Endodermal cell (in vitro differentiated cells): ENCODE results near the gene TACC2. TPM values are rescaled to one million over a fixed set of nuclear protein-coding genes. Genes with fewer than 3 reads are reported as not detected.

Source experiments
- DNase-seq: peaks from one replicate; pipeline ENCODE4 v3.0.0-alpha.2; 2017
- H3K27ac ChIP-seq: 2 replicates; pipeline ENCODE4 v1.5.1; 2013; ENCODE audit warnings: mild to moderate bottlenecking, low read depth, low read length, moderate library complexity
- H3K27me3 ChIP-seq: 2 replicates; pipeline ENCODE4 v1.6.1; 2013; ENCODE audit warnings: mild to moderate bottlenecking, low read length, moderate library complexity; ENCODE audit not compliant: insufficient read depth, control insufficient read depth, poor library complexity, severe bottlenecking
- H3K36me3 ChIP-seq: 2 replicates; pipeline ENCODE4 v1.7.0; 2013; ENCODE audit warnings: mild to moderate bottlenecking, low read length, moderate library complexity; ENCODE audit not compliant: control insufficient read depth, insufficient read depth
- H3K4me1 ChIP-seq: one replicate; pipeline ENCODE4 v1.7.0; 2013; ENCODE audit warnings: low read length; ENCODE audit not compliant: control insufficient read depth, insufficient read depth
- H3K4me3 ChIP-seq: 2 replicates; pipeline ENCODE4 v1.5.1; 2013; ENCODE audit warnings: mild to moderate bottlenecking, low read length, moderate library complexity
- H3K9ac ChIP-seq: 2 replicates; pipeline ENCODE4 v1.6.1; 2013; ENCODE audit warnings: mild to moderate bottlenecking, low read length, moderate library complexity; ENCODE audit not compliant: poor library complexity, severe bottlenecking; ENCODE audit errors: extremely low read depth
- H3K9me3 ChIP-seq: 2 replicates; pipeline ENCODE4 v1.6.1; 2013; ENCODE audit warnings: mild to moderate bottlenecking, low read length, moderate library complexity; ENCODE audit not compliant: control insufficient read depth
- H3K27ac Mint-ChIP-seq: 2 replicates; pipeline ENCODE4 v1.8.0; 2020; ENCODE audit warnings: mixed read lengths
- H3K27me3 Mint-ChIP-seq: 2 replicates; pipeline ENCODE4 v1.8.0; 2021; ENCODE audit warnings: mild to moderate bottlenecking, mixed read lengths; ENCODE audit not compliant: insufficient read depth
- H3K36me3 Mint-ChIP-seq: 2 replicates; pipeline ENCODE4 v1.8.0; 2020; ENCODE audit warnings: low read depth, mixed read lengths
- H3K4me1 Mint-ChIP-seq: 2 replicates; pipeline ENCODE4 v1.8.0; 2020; ENCODE audit warnings: mixed read lengths
- H3K4me3 Mint-ChIP-seq: 2 replicates; pipeline ENCODE4 v1.8.0; 2020; ENCODE audit warnings: mild to moderate bottlenecking, moderate library complexity, mixed read lengths
- H3K9me3 Mint-ChIP-seq: 2 replicates; pipeline ENCODE4 v1.8.0; 2020; ENCODE audit warnings: mild to moderate bottlenecking, mixed read lengths
- CTCF ChIP-seq: fragments of 200-600 bp; sonication (generic); conservative IDR thresholded peaks from 2 replicates; pipeline ENCODE4 v1.5.0; 2021; ENCODE audit warnings: antibody characterized with exemption, mild to moderate bottlenecking
- WGBS, 2 experiments: methylation state at CpG; one replicate each; pipeline versions ENCODE4 v1.1.5 to v1.1.7; 2013; ENCODE audit warnings: missing lambda C conversion rate in 2 of 2, mixed read lengths in 1 of 2; ENCODE audit not compliant: insufficient coverage in 1 of 2, insufficient read length in 1 of 2; 5-methylcytosine and 5-hydroxymethylcytosine counted together
- total RNA-seq, 2 donors: library from RNA; stranded (reverse); fragmentation: NEBNext Ultra II Directional in 1 of 2; extraction: Animal tissue kit (Norgen Biotek cat#: 25700) in 1 of 2; gene quantifications; 2 replicates in 1 of 2; 3 replicates in 1 of 2; pipeline ENCODE4 v1.2.1, GENCODE V29; 2021

Gene TACC2
- total RNA-seq, 2 donors from 2014 or later, result 24.5 to 34.1 TPM

- no peak overlapping the region for H3K4me3 Mint-ChIP-seq
These were observed 243.8 kb downstream of the TACC2 start for GRCh38 chr10:122232769-122233168.

GRCh38 chr10:122233857-122234348 is 244.9 kb downstream of the TACC2 start:
- H3K4me3 Mint-ChIP-seq, result no peak overlapping the region
- peaks cover 44% of the 10 kb centered on the region for H3K36me3 Mint-ChIP-seq
- H3K4me1 Mint-ChIP-seq, result no peaks in the 10 kb centered on the region
- Histone ChIP-seq H3K4me1 (no peaks in the 10 kb centered on the region), H3K27ac (peak overlapping the region; percentile 81), H3K36me3 (peaks cover 30% of the 10 kb centered on the region), H3K27me3 (no peaks in the 10 kb centered on the region), H3K9ac (no peak overlapping the region), H3K9me3 (no peaks in the 10 kb centered on the region), H3K4me3 (no peak overlapping the region)
- TF ChIP-seq CTCF, result no peak
- no peak for DNase-seq
- H3K9me3 Mint-ChIP-seq, result no peaks in the 10 kb centered on the region
- WGBS, 2 experiments, result 90 to 94% methylated on average over 6 to 11 of the region's 11 CpGs
- no peaks in the 10 kb centered on the region for H3K27me3 Mint-ChIP-seq
- H3K27ac Mint-ChIP-seq, result no peak overlapping the region

More at GRCh38 chr10:122232769-122233168, 243.8 kb downstream of the TACC2 start:
- no peaks in the 10 kb centered on the region for H3K9me3 ChIP-seq
- H3K36me3 ChIP-seq, result peaks cover 26% of the 10 kb centered on the region
- Mint-ChIP-seq H3K36me3 (peaks cover 48% of the 10 kb centered on the region), H3K9me3 (no peaks in the 10 kb centered on the region), H3K27me3 (no peaks in the 10 kb centered on the region), H3K4me1 (no peaks in the 10 kb centered on the region), H3K27ac (no peak overlapping the region)
- H3K9ac ChIP-seq, result no peak overlapping the region
- no peaks in the 10 kb centered on the region for H3K4me1 ChIP-seq
- no peak for TF ChIP-seq CTCF
- no peak overlapping the region for H3K4me3 ChIP-seq
- no peak for DNase-seq
- no peak overlapping the region for H3K27ac ChIP-seq
- WGBS, 2 experiments, result 92 to 100% methylated on average over 1 to 3 of the region's 3 CpGs
- no peaks in the 10 kb centered on the region for H3K27me3 ChIP-seq

- H3K4me3 Mint-ChIP-seq, result no peak overlapping the region
- H3K4me3 ChIP-seq, result no peak overlapping the region
- no peaks in the 10 kb centered on the region for H3K9me3 ChIP-seq
- peaks cover 48% of the 10 kb centered on the region for H3K36me3 Mint-ChIP-seq
- no peaks in the 10 kb centered on the region for H3K9me3 Mint-ChIP-seq
- no peak for TF ChIP-seq CTCF
- peak overlapping the region; percentile 81 for H3K27ac ChIP-seq
- no peak overlapping the region for H3K27ac Mint-ChIP-seq
- H3K4me1 Mint-ChIP-seq, result no peaks in the 10 kb centered on the region
- no peak overlapping the region for H3K9ac ChIP-seq
- no peaks in the 10 kb centered on the region for H3K4me1 ChIP-seq
- WGBS, 2 experiments, result 80 to 91% methylated on average over 1 to 2 of the region's 2 CpGs
- no peak for DNase-seq
- peaks cover 27% of the 10 kb centered on the region for H3K36me3 ChIP-seq
- H3K27me3 ChIP-seq, result no peaks in the 10 kb centered on the region
- H3K27me3 Mint-ChIP-seq, result no peaks in the 10 kb centered on the region
These were observed 245.5 kb downstream of the TACC2 start for GRCh38 chr10:122234416-122234815.
